ENCODE results near the gene AQP12B.

- TF ChIP-seq, protein P1, sequence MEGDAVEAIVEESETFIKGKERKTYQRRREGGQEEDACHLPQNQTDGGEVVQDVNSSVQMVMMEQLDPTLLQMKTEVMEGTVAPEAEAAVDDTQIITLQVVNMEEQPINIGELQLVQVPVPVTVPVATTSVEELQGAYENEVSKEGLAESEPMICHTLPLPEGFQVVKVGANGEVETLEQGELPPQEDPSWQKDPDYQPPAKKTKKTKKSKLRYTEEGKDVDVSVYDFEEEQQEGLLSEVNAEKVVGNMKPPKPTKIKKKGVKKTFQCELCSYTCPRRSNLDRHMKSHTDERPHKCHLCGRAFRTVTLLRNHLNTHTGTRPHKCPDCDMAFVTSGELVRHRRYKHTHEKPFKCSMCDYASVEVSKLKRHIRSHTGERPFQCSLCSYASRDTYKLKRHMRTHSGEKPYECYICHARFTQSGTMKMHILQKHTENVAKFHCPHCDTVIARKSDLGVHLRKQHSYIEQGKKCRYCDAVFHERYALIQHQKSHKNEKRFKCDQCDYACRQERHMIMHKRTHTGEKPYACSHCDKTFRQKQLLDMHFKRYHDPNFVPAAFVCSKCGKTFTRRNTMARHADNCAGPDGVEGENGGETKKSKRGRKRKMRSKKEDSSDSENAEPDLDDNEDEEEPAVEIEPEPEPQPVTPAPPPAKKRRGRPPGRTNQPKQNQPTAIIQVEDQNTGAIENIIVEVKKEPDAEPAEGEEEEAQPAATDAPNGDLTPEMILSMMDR (conservative IDR thresholded peaks at IDR 0.05; ENCODE audit: low read depth, low read length): no peak
- no peak for TF ChIP-seq EZH2phosphoT487 (IDR thresholded peaks at IDR 0.05; ENCODE audit: borderline replicate concordance, low read length)
These were observed 34.5 kb downstream of the AQP12B start for GRCh38 chr2:240648155-240648649.
